SJCRH30 (cell line): ENCODE measurements around the gene RASA3. TPM values are rescaled to one million over a fixed set of nuclear protein-coding genes. Genes with fewer than 3 reads are reported as not detected.
A peak's percentile ranks its signal among the peaks of the same experiment; 100 is the strongest.
"Not testable (repeated sequence)": the region's sequence is repeated elsewhere in the genome, so short reads cannot be mapped to it uniquely, and the experiment has no call there.

Experiments
- DNase-seq, 2 experiments: peaks; one replicate each; pipeline ENCODE4 v3.0.0-alpha.2; 2015 to 2020
- H3K27ac ChIP-seq: fragments of 250-450 bp; sonication (Bioruptor Pico); 2 replicates; pipeline ENCODE4 v1.5.1; 2020; ENCODE audit warnings: mild to moderate bottlenecking, moderate library complexity
- H3K27me3 ChIP-seq: fragments of 250-450 bp; sonication (Bioruptor Pico); 2 replicates; pipeline ENCODE4 v1.5.1; 2020; ENCODE audit warnings: mild to moderate bottlenecking, moderate library complexity
- H3K36me3 ChIP-seq: fragments of 250-450 bp; sonication (Bioruptor Pico); 2 replicates; pipeline ENCODE4 v1.5.1; 2020; ENCODE audit warnings: mild to moderate bottlenecking, moderate library complexity
- H3K4me1 ChIP-seq: fragments of 250-450 bp; sonication (Bioruptor Pico); 2 replicates; pipeline ENCODE4 v1.5.1; 2020; ENCODE audit warnings: mild to moderate bottlenecking, moderate library complexity
- H3K4me3 ChIP-seq: fragments of 250-450 bp; sonication (Bioruptor Pico); 2 replicates; pipeline ENCODE4 v1.5.1; 2020; ENCODE audit warnings: mild to moderate bottlenecking, moderate library complexity
- H3K9me3 ChIP-seq: fragments of 250-450 bp; sonication (Bioruptor Pico); replicated peaks from 2 replicates; pipeline ENCODE4 v1.5.1; 2020; ENCODE audit warnings: mild to moderate bottlenecking, moderate library complexity
- total RNA-seq: library from RNA; depleted of rRNA; stranded (reverse); fragments of >200 nt; shearing (Covaris generic); gene quantifications from 2 replicates; pipeline ENCODE4 v1.2.3, GENCODE V29; 2014

The RASA3 gene
- total RNA-seq, 1 experiment from 2014 or later = 20.5 TPM

DNA sequence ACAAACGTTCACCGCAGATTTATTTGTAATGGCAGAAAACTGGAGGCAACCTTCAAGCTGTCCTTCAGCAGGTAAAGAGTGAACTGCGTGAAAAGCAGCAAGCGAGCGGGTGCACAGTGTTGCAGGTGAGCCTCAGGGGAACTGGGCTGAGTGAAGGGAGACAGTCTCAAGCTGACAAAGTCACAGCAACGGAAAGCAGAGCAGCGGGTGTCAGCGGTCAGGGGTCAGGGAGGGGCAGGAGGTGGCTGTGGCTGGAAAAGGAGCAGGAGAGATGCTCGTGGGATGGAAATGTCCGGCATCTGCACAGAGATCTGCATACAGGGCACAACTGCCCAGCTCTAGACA lies 8.5 kb upstream of the RASA3 start:
- DNase-seq = no peak
- no peaks in the 10 kb centered on the region for H3K27me3 ChIP-seq
- no peaks in the 10 kb centered on the region for H3K36me3 ChIP-seq
- H3K9me3 ChIP-seq = no peaks in the 10 kb centered on the region
- H3K4me1 ChIP-seq = peaks cover 17% of the 10 kb centered on the region
- no peak overlapping the region for H3K27ac ChIP-seq
- H3K4me3 ChIP-seq = no peak overlapping the region

DNA sequence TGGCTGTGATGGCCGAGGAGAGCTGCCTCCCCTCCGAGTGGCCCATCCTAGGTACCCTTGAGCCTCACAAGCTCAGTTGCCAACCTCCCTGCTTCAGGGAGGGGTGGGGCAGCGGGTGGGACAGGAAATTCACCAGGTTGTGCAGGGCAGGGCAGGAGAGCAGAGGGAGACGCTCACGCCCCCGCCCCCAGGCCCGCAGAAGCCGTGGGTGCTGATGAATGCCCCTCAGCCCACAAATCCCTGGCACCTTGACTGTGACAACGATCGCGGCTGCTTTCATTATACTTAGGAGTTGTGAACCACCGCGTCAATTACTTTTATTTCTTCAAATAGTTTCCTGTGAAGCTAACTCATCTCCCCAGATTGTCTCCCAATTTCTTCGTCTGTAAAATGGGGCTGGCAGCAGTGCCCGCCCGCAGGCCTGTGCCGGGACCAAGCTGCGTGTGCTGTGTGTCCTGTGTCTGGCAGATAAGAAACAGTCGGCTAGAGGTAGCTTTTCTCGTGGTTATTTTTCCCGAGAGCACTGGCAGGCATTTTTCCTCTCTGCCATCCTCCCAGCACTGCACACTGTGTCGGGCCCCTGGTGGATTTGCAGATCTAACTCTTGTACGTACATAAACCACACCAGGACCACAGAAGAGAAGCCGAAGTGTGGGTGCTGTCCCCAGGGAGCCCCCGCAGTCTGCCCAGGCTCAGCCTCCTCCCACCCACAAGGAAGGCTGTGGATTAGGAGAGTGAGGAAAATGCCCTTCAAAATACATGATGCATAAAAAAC lies 7.9 kb upstream of the RASA3 start:
- Histone ChIP-seq H3K27ac (no peak overlapping the region), H3K4me1 (peaks cover 17% of the 10 kb centered on the region), H3K4me3 (no peak overlapping the region), H3K36me3 (no peaks in the 10 kb centered on the region), H3K9me3 (no peaks in the 10 kb centered on the region), H3K27me3 (no peaks in the 10 kb centered on the region)
- no peak for DNase-seq

DNA sequence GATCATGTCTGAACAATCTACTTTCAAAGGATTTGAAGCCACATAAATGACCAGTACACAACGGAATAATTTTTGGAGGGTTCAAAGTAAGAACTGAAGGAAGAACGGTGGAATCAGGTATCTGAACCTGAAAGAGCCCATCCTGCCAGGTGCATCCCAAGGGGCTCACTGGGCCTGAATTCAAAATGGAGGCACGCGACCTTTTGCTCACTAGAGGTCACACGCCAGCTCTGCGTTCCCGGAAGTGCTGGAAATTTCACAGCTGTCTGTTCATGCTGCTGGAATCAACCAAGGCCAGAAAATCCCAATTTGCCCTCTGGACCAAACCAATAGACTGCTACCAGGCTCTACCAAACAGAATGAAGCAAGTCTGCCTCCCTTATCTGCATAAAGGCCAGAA lies 4.2 kb upstream of the RASA3 start:
- Histone ChIP-seq H3K9me3 (no peaks in the 10 kb centered on the region), H3K27me3 (no peaks in the 10 kb centered on the region), H3K27ac (no peak overlapping the region), H3K4me1 (no peaks in the 10 kb centered on the region; the same call in 1 of the 2 replicates), H3K36me3 (no peaks in the 10 kb centered on the region), H3K4me3 (no peak overlapping the region)
- DNase-seq = no peak

DNA sequence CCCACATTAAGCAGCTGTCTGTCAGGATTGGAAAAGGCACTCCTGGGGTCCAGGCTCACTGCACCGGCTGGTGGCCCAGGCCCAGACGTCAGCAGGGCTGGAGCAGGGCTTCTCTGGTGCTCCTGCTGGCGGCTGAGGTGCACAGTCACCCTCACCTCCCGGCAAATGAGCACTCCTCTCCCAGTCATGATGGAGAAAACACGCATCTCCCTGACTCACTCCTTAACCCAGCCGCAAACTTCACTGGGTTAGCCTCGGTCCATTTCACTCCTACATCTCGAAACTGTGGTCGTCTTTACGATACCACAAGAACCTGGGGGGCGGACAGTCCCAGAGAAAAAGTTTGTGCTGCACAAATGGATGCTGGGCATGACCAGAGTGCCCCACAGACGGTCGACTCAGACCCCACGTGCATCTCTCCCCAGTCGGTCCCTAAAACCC lies 3.3 kb upstream of the RASA3 start:
- DNase-seq = no peak
- Histone ChIP-seq H3K27me3 (no peaks in the 10 kb centered on the region), H3K4me3 (no peak overlapping the region), H3K4me1 (no peaks in the 10 kb centered on the region; the same call in 1 of the 2 replicates), H3K36me3 (no peaks in the 10 kb centered on the region), H3K27ac (no peak overlapping the region), H3K9me3 (no peaks in the 10 kb centered on the region)

DNA sequence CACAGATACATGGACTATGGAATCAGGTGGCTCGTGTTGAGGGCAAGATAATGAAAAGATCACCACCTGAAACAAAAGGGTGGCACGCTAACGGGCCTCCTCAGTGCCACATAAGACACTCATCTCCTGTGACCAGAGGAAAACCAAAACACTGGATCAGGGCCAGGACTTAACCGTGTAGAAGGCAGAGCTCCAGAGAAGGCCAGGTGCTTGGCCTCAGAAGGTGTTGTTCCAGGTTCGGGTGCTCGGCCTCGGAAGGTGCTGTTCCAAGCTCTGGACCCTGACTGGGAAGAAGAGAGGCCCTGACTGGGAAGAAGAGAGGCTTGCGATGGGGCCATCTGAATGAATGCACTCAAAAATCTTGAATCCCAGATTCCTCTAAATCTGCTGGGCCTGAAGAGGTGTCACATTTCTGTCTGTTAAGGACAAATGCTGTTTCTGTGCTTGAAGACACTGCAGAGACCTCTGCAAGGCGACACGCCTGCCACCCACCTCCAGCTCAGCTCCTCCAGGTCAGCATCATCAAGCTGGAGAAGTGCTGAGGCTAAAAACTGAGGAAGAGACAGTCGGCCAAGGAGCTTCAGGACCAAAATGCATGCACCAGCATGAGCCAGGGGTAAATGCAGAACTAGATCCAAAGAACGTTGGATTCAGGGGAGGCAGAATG lies 2.7 kb upstream of the RASA3 start:
- Histone ChIP-seq H3K9me3 (no peaks in the 10 kb centered on the region), H3K27ac (no peak overlapping the region), H3K36me3 (no peaks in the 10 kb centered on the region), H3K4me3 (peak overlapping the region; percentile 39; the same call in 1 of the 2 replicates), H3K4me1 (peaks cover 6% of the 10 kb centered on the region; the same call in 1 of the 2 replicates), H3K27me3 (no peaks in the 10 kb centered on the region)
- no peak for DNase-seq

DNA sequence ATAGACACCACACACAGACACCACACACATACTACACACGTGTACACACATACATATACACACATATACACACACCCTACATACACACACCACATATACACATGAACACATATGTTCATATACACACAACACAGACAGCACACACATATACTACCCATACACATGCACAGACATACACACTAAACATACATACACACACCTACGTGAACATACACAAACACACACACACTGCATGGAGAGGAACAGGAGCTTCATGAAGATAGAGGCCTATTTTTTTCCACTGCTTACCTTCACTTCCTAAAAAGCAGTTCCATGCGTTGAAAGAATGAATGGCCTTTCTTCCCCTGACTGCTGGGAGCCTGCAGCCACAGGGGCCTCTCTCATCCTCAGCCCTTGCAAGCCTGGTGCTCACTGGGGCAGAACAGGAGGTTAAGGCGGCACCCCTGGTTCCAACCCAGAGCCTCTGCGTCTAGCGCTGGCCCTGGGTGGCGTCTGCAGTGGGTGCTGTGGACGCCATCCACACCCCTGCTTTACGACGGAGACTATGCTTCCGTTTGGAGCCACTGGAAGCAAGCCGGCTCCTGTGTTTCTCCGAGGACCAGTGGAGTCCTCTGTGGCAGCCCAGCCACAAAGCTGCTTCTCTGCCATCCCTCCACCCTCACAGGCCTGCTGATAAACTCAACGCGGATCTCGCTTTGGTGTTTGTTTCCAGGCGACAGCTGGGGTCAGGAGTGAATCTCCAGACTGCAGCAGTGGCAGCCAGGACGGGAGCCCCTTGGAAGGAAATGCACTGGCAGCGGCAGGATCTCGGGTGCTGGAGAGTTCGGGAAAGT lies 1.9 kb upstream of the RASA3 start:
- peaks cover 12% of the 10 kb centered on the region; the same call in 1 of the 2 replicates for H3K4me1 ChIP-seq
- no peaks in the 10 kb centered on the region for H3K27me3 ChIP-seq
- no peaks in the 10 kb centered on the region for H3K36me3 ChIP-seq
- no peaks in the 10 kb centered on the region for H3K9me3 ChIP-seq
- peak overlapping the region; percentile 39 for H3K4me3 ChIP-seq
- peak; percentile 53 to 71 for DNase-seq
- H3K27ac ChIP-seq = no peak overlapping the region

DNA sequence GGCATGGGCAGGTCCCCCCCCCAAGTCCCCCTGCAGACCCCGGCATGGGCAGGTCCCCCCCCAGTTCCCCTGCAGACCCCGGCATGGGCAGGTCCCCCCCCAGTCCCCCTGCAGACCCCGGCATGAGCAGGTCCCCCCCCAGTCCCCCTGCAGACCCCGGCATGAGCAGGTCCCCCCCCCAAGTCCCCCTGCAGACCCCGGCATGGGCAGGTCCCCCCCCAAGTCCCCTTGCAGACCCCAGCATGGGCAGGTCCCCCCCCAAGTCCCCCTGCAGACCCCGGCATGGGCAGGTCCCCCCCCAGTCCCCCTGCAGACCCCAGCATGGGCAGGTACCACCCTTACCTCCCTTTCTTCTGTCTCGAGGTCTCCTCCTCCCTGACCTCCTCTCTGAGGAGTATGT lies 1.1 kb upstream of the RASA3 start:
- DNase-seq, H3K27ac ChIP-seq, H3K36me3 ChIP-seq, H3K9me3 ChIP-seq, H3K27me3 ChIP-seq, H3K4me3 ChIP-seq: not testable (repeated sequence)
- peaks cover 12% of the 10 kb centered on the region; the same call in 1 of the 2 replicates for H3K4me1 ChIP-seq

DNA sequence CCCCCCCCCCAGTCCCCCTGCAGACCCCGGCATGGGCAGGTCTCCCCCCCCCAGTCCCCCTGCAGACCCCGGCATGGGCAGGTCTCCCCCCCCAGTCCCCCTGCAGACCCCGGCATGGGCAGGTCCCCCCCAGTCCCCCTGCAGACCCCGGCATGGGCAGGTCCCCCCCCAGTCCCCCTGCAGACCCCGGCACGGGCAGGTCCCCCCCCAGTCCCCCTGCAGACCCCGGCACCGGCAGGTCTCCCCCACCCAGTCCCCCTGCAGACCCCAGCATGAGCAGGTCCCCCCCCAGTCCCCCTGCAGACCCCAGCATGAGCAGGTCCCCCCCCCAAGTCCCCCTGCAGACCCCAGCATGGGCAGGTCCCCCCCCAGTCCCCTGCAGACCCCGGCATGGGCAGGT lies 703 bp upstream of the RASA3 start:
- not testable (repeated sequence) for H3K4me3 ChIP-seq, DNase-seq, H3K9me3 ChIP-seq, H3K36me3 ChIP-seq, H3K27ac ChIP-seq, H3K27me3 ChIP-seq
- peaks cover 12% of the 10 kb centered on the region; the same call in 1 of the 2 replicates for H3K4me1 ChIP-seq

DNA sequence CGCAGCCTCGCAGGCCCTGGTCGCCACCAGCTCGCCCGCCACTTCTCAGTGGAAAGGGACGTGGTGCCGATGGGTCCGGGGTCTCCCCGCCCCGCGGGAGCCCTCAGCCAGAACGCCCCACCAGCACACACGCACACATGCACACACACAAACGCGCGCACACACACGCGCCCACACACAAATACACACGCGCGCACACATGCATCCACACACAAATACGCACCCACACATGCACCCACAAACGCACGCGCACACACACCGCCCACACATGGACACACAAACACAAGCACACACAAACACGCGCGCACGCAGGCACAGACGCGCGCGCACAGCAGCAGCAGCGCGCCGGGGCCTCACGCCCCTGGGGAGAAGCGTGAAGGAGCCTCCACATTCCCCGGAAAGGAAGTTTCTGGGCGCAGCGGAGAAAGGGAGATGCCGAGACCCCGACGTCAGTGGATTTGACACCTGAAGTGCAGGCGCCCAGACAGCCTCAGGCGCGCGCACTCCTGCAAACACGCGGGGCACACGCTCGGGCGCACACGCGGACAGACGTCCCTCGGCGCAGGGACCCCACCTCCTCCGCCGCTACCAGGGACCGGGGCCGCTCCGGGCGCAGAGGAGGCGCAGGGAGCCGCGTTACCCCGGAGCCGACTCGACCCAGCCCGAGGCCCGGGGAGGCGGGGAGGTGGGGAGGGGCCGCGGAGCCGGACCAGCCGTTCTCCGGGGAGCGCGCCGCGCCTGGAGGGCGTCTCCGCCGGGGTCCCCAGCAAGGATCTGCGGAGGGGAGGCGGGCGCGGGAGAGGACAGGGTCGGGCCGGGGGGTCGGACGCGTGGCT lies 622 bp downstream of the RASA3 start:
- Histone ChIP-seq H3K27ac (peak overlapping the region; percentile 48), H3K4me3 (peak overlapping the region; percentile 79), H3K27me3 (no peaks in the 10 kb centered on the region), H3K36me3 (no peaks in the 10 kb centered on the region), H3K4me1 (peaks cover 12% of the 10 kb centered on the region; the same call in 1 of the 2 replicates), H3K9me3 (no peaks in the 10 kb centered on the region)
- DNase-seq = peak in 1 of 2 experiments; percentile 34

DNA sequence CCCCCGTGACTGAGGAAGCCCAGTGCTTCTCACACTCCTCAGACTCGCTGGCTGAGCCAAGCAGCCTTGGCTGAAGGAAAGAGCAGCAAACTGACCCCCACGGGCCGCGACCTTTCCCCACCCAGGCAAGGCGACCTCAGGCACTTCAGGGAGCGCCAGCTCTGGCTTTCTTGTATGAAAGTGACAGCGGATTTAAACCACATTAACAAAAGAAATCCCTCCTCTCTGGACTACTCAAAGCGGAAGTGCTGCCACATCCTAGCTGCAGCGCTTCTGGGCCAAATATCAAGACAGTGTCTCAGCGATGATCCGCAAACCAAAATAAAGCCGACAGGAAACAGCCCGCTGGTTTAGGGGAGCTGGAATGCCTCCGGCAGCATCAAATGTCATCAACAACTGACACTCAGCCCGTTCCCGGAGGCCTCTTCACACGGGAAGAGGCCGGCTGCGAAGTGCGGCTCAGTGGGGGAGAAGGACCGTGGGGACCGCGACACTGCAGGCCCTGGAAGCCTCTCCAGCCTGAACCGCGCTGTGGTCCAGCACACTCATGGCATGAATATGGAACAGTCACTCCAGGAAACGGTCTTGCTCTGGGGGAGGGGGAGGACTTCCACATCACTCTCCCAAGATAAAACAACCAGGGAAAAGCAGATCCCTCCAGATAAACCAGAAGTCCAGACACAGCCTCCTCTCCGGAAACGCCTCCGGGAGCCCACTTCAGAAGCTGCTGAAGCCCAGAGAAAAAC lies 1.4 kb downstream of the RASA3 start:
- Histone ChIP-seq H3K4me1 (peaks cover 12% of the 10 kb centered on the region; the same call in 1 of the 2 replicates), H3K4me3 (peak overlapping the region; percentile 79), H3K36me3 (no peaks in the 10 kb centered on the region), H3K9me3 (no peaks in the 10 kb centered on the region), H3K27me3 (no peaks in the 10 kb centered on the region), H3K27ac (peak overlapping the region; percentile 48)
- peak; percentile 68 to 77 for DNase-seq

DNA sequence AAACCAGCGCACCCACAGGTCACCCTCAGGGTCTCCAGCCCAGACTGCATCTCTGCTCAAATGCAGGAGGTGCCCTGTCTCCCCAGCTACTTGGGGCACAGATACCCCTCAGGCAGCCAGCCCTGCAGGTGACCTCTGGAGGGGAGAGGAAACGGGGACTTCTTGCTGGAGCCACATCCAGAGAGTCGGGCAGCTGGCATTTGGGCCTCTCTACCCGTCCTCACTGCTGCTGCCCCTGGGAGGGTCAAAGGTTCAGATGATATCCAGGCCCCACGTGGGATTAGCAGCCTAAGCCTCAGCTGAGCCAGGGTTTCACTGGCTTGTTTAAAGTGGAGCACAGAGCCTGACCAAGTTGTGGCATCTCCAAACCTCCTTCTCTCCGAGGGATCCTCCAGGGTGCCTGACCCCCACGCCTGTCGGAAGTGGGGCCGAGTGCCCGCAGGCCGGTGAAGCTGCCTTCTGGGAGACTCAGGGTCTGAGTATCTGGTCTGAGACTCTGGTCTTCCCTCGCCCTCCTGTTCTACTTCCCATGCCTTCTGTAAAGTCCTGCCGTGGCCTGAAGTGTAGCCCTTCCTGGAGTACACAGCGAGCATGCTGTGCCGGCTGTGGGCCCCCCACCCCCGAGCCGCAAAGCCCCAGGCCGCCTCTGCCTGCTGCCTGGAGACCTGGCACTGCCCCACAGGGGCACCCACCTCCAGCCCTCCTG lies 2.1 kb downstream of the RASA3 start:
- peaks cover 12% of the 10 kb centered on the region; the same call in 1 of the 2 replicates for H3K4me1 ChIP-seq
- peak in 1 of 2 experiments; percentile 37 for DNase-seq
- H3K27ac ChIP-seq = peak overlapping the region; percentile 48

DNA sequence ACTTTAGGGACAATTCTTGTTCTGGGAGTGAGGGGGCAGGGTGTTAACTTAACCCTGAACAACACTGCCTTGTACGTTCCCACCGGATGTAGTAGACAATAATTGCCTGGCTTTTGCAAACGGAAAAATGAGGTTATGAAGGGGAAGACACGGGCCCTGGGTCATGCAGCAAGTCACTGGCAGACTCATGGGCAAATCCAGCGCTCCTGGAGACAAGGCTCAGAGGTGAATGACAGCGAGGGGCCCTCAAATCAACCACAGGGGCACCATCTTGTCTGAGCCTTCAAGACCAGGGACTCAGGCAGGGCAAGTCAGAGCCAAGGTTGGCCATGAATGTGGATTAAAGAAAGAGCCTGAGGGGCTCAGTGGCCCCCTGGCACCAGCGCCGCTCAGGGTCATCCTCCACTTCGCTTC lies 2.8 kb downstream of the RASA3 start:
- no peak overlapping the region for H3K4me3 ChIP-seq
- DNase-seq = no peak
- no peaks in the 10 kb centered on the region for H3K9me3 ChIP-seq
- H3K36me3 ChIP-seq = no peaks in the 10 kb centered on the region
- H3K27me3 ChIP-seq = no peaks in the 10 kb centered on the region
- peaks cover 12% of the 10 kb centered on the region; the same call in 1 of the 2 replicates for H3K4me1 ChIP-seq
- no peak overlapping the region for H3K27ac ChIP-seq

More for the DNA sequence above, 2.1 kb downstream of the RASA3 start:
- Histone ChIP-seq H3K9me3 (no peaks in the 10 kb centered on the region), H3K27me3 (no peaks in the 10 kb centered on the region), H3K36me3 (no peaks in the 10 kb centered on the region), H3K4me3 (peak overlapping the region; percentile 79)
